NOMO-1 (cell line): ENCODE data around the gene DLX3.

Experiments used
- DNase-seq, 2 experiments: peaks; one replicate each; lab custom pipeline; 2025; ENCODE audit not compliant: unreplicated experiment in 2 of 2; lab: John Stamatoyannopoulos, UW

DLX3 gene

GRCh38 chr17:49962599-49963308, 32.3 kb downstream of the DLX3 start:
- no peak for DNase-seq

- peak in 1 of 2 experiments; percentile 22 for DNase-seq
Measured at GRCh38 chr17:49959183-49959935, 35.7 kb downstream of the DLX3 start.

GRCh38 chr17:49958723-49959122, 36.3 kb downstream of the DLX3 start:
- no peak for DNase-seq

- DNase-seq, result no peak
Measured at GRCh38 chr17:49957350-49957749, 37.7 kb downstream of the DLX3 start.

GRCh38 chr17:49956780-49957179, 38.2 kb downstream of the DLX3 start:
- DNase-seq, result no peak

- no peak for DNase-seq
Measured at GRCh38 chr17:49955157-49955556, 39.9 kb downstream of the DLX3 start.

GRCh38 chr17:49952912-49953497, 42.0 kb downstream of the DLX3 start:
- no peak for DNase-seq

GRCh38 chr17:49952209-49952911, 42.7 kb downstream of the DLX3 start:
- DNase-seq, result peak; percentile 37 to 50

- no peak for DNase-seq
Measured at GRCh38 chr17:49951362-49952082, 43.5 kb downstream of the DLX3 start.

- DNase-seq, result no peak
Measured at GRCh38 chr17:49949634-49950033, 45.4 kb downstream of the DLX3 start.

GRCh38 chr17:49946964-49947584, 48.0 kb downstream of the DLX3 start:
- DNase-seq, result no peak

GRCh38 chr17:49946208-49946607, 48.8 kb downstream of the DLX3 start:
- no peak for DNase-seq

- no peak for DNase-seq
Measured at GRCh38 chr17:49944273-49944870, 50.7 kb downstream of the DLX3 start.

- no peak for DNase-seq
Measured at GRCh38 chr17:49942947-49943346, 52.1 kb downstream of the DLX3 start.

GRCh38 chr17:49941427-49941826, 53.6 kb downstream of the DLX3 start:
- DNase-seq, result no peak
